Activated CD8-positive, alpha-beta memory T cell treated with anti-CD3 and anti-CD28 coated beads, Interleukin-2, amount 50 U/mL, for 1 hour (primary cell): ENCODE measurements around the gene CABP2.
"Not testable (repeated sequence)": the region's sequence is repeated elsewhere in the genome, so short reads cannot be mapped to it uniquely, and the experiment has no call there.

ENCODE experiments used
- DNase-seq: peaks from one replicate; pipeline ENCODE4 v3.0.0-alpha.2; 2020; ENCODE audit errors: extremely low read depth

CABP2 gene

DNA sequence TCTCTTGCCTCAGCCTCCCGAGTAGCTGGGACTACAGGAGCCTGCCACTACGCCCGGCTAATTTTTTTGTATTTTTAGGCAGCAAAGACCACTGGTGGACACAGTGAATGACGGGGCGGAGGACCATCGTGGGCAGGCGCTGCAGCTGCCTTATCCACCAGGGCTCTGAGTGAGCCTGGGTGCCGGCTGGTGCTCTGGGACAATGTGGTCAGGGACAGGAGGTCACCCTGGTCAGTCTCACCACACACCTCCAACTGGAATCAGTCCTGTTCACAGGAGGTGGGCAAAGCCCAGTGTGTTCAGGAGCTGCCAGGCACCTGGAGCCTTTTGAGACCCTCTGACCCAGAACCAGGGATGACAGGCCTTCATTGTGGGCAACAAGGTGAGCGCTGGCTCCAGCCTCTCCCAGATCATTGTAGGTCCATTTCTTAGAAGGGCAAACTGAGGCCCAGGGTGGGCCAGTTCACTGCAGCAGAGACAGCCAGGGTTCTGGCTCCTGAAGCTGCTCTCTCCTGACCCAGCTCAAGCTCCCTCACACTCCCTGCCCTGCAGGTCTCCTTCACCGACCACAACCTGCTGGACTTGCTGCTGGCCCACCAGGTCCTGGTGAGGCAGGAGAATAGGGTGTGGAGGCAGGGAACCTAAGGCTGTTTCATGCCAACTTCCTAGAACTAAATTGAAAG is 15.7 kb upstream of the CABP2 start:
- no peak for DNase-seq

DNA sequence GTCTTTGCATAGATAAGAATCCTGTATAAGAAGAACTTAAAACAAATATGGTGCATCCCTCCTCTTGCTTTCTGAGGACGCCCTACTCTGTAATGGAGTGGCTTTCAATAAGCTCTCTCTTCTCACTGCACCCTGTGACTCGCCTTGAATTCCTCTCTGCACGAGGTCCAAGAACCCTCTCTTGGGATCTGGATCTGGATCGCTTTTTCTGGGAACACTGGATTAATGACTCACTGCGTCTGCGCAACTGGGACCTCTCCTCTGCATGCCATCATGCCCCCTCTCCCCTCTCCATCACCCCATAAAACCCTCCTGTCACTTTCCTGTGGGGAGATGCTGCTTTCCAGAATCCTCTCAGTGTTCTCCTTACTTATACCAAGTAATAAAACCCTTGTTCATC is 15.1 kb upstream of the CABP2 start:
- no peak for DNase-seq

DNA sequence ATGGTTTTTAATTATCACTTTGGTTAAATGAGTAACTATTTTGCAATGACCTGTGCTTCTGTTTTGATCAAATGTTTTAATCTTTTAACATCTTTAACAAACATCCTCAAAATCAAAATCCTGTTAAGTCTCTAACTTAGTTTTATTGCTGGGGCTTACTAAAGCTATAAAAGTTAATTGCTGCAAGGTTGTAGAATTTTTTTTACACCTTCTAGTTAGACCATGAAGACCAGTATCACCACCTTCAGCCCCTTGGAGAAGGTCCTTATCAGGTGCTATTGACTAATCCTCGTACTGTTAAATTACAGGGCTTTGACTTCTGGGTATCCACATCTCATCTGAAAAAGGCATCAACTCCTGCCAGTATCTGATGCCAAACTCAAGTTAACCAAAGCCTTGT is 12.3 kb upstream of the CABP2 start:
- DNase-seq, result no peak

DNA sequence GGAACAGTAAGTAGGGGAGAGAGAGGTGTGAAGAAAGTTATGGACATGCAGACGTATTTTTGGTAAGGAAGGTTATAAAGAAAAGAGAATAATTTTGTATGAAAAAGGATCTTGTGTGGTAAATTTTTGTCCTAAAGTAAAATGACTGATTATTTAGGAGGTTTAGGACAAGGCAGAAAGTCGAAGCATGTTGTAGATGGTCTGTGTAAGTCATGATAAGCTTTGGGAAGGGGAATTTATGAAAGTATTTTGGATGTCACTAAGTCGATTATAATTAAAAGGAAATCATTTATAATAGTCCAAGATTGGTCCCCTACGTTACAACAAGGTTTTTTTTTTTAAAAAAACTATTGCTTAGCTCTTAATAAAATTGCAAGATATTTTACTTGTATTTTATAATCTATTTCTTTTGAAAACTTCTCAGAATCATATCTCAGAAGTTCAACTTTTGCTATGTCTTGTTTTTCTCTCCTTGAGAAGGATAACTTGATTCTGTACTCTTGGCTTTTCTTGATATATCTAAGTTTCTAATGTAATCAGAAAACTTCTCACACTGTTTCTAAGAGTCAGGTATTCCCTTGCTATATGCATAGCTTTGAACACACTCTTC is 10.9 kb upstream of the CABP2 start:
- no peak for DNase-seq

DNA sequence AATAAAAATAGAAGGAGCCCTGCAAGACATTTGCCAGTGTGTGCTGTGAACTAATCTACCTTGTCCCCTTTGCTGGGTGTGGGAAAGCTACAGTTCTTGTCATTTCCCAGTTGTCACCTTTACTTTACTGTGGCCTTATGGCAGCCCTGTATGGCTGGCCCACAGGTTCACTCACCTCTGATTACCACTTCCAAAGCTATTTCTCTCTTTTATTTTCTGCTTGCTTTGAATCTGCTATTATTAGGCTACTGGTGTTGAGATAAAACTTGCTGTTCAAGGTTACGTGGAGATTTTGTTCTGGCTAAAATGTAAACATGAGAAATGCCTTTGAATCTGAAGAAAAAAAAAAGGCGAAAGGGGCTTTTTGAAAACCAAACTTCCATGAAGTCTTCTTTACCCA is 9.6 kb upstream of the CABP2 start:
- DNase-seq, result no peak

DNA sequence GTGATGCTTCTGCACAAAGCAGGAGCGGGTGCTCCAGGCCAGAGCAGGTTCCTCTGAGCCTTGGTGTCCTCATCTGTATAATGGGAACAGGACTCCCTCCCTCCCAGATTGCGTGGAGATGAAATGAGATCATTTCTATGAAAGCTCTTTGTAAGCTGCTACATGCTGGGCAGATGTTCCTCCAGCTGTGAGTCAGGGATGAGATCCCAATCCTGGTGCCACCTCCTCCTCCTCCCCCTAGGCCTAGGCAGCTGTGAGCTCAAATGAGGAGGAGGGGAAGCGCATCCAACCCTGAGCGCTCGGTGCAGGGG is 7.0 kb upstream of the CABP2 start:
- no peak for DNase-seq

DNA sequence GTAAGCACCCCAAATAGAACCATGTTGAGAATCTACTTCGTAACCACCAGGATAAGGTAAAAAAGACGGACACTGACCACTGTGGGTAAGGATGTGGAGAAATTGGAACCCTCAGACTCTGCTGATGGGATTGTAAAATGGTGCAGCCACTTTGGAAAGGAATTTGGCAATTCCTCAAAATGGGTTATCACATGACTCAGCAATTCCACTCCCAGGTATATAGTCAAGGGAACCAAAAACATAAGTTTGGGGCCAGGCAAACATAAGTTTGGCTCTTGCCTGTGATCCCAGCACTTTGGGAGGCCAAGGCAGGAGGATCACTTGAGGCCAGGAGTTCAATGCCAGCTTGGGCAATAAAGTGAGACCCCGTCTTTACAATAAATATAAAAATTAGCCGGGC is 5.1 kb upstream of the CABP2 start:
- no peak for DNase-seq

DNA sequence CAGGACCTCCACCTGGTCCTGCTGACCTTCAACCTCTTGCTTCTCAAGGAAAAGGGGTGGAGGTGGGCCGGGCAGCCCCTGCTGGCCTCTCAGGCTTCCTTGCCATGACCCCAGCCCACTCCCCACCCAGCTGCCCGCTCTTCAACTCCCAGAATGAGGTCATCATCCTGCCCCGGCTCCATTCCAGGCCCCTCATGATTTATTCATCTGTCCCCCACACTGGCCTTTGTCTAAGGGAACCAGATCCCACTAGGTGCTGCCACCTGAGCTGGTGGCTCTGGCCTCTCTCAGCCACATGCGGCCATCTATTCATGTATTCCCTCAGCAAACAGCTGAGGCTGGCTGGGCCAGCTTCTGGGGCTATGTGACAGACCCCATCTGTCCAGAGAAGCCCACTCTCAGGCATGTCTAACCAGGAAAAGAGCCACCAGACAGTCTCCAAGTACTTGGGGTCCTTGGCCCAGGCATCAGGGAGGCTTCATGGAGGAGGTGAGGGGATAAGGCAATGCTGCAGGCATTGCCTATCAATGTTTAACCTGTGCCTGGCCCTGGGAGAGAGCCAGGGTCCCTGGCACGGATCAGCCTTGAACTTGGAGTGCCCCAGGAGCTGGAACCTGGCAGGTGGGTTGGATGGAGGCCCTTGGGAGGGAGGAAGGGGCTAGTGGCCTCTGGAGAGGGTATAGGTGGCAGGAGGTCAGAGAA is 2.2 kb upstream of the CABP2 start:
- DNase-seq, result no peak

DNA sequence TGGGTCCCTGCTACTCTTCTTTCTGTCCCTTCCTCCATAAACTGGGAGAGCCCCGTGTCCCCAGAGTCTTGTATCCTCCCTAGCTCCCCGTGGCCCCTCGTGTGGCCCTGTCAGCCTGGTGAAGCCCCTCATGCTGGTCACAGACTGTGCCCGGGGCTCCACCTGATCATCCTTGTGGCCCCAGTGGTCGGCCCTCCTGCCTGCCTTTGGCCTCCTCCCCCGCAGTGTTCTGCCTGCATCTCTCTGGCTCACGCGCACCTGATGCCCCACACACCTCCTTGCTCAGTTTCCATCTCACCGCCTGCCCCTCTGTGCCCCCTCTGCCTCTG is 1.2 kb upstream of the CABP2 start:
- DNase-seq, result no peak

DNA sequence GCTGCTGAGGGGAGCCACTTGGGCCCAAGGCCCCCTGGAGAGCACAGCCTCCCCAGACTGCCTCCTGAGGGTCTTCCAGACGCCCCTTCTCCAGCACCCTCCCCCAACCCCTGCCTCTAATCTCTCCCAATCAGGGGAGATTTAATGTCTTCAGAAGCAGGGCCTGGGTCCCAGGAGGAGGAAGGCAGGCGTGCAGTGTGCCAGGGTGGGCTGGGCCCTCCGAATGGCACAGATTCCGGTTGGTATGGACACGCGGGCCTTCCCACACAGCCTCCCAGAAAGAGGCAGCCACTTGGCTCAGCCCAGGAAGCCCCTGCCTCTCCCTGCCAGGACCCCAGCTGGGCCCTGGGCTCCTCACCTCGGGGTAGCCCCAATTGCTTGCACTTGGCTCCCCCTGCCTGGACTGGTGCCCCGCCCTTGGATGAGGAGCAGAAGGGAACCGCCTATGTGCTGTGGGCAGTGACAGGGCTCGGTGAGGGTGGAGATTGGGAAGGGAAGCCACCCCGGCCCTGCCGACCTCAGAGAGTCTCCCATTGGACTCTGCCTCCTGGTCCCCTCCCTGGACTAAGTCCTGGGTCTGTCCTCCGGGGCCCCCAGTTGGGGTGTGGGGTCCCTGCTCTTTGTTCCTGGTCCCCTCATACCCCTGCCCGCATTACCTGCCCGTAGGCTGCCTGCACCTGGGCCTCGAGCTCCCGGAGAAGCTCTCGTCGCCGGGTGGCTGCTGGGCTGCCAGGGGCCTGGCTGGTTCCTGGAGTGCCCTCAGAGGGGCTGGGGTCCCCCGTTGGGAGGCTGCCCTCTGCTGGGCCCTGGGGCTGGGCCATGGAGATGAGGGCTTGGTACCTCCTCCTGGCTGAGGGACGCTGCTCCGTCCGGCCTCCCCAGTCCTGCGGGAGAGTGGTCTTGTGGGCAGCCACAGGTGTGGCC is 572 bp upstream of the CABP2 start:
- DNase-seq, result no peak

DNA sequence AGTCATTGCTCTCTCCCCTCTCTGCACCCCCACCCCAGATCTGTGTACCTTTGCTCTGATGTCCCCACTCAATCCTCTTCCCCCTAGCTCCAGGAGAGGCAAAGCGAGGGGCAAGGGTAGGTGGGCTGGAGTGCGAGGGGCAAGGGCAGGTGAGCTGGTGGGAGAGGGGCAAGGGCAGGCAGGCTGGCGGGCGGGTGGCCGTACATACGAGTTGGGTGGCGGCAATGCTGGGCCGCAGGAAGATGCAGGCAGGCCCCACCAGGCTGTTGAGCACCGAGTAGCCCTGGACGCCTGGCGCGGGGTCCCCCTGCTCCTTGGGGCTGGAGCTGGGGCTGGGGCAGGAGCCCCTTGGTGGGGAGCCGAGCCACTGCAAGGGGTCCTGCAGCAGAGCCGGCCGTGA is 908 bp downstream of the CABP2 start:
- no peak for DNase-seq

DNA sequence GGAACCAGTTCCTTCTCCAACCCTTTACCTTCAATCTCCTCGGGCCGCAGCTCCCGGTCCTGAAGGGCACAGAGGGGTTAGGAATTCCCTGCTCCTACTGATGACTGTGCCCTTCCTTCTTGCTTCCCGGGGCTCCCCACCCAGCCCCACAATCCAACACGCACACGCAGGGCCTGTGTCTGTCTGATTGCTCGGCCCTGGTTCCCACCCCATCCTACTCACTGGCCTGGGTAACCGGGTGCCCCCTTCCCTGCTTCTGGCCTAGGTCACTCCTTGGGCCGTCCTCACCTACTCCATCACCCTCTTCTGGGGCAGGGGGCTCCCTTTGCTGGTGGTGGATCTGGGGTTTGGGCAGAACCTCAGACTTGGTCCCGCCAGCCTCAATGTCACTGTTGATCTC is 1.3 kb downstream of the CABP2 start:
- no peak for DNase-seq

DNA sequence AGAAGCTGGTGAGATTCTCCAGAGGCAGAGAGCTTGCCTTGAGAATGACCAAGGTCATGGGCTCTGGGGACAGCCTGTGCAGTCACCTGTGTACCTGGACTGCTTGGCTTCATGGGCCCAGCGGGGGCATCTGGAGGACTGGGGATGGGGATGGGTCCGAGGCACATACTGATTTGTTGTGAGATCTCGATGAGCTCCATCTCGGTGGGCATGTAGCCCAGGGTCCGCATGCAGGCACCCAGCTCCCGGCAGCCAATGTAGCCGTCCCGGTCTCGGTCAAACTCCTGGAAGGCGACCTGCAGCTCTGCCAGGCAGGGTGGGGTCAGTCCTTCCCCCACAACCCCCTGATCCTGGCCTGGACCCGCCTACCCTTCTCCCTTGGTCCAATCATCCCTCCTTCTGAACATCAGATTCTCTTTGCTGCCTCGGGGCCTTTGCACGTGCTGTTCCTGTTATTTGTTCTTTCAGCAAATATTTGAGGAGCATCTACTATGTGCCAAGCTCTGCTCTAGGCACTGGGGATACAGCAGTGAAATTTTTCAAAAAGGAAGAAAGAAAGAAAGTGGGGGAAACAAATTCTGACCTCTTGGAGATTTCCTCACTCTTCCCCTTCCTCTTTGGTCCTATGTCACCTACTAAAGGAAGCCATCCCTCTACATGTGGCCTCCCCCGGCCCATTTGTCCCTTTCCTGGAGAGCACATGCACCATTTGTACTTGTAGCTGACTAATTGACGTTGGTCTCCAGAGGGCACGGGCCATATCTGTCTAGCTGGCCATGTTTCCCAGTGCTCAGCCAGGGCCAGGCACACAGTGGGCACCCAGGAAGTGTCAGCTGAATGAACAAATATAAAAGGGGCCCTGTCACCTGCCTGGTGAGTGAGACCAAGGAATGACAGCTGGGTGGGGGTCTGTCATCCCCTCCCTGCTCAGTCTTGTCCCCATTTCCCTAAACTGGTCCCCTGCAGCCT is 2.1 kb downstream of the CABP2 start:
- no peak for DNase-seq

DNA sequence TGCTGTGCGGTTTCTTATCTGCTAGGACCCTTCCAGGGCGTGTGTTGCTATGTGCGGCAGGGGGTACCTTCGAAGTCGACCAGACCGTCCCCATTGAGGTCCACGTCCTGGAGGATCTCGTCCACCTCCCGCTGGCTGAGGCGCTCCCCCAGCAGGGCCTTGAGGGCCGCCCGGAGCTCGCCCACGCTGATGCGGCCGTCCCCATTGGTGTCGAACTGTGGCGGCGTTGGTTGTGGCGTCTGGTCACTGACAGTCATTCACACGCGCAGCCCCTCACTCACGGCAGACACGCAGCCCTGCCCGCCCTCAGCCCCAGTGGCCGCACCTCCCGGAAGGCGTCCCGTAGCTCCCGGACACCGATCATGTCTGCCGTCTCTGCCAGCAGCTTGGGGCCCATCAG is 3.5 kb downstream of the CABP2 start:
- DNase-seq, result no peak

DNA sequence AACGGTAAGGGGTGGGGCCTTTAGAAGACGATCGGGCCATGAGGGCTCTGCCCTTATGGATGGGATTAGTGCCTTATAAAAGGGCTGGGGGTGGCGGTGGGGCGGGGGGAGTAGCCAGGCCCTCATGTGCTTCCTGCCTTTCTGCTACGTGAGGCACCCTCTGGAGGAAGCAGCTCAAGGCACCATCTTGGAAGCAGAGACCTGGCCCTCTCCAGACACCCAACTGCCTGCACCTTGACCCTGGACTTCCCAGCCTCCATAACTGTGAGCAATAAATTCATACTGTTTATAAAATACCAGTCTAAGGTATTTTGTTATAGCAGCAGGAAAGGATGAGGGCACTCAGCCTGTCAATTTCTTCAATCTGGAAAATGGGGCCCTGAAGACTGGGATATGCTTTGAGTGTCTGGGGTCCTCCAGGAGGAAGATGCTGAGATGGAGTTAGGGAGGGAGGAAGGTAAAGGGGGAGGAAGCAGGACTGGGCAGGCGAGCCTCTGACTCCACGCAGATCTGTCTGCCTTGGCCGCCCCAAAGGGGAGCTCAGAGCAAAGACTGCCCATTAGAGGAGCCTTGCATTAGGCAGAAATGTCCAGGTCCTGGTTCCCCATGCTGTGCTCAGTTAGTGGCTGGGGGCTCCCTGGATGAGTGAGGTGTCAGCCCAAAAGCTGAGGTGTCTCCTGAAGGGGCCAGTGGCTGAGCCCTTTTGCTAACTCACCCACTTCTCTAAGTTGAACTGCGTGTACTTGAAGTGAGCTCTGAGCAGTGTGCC is 5.3 kb downstream of the CABP2 start:
- no peak for DNase-seq

DNA sequence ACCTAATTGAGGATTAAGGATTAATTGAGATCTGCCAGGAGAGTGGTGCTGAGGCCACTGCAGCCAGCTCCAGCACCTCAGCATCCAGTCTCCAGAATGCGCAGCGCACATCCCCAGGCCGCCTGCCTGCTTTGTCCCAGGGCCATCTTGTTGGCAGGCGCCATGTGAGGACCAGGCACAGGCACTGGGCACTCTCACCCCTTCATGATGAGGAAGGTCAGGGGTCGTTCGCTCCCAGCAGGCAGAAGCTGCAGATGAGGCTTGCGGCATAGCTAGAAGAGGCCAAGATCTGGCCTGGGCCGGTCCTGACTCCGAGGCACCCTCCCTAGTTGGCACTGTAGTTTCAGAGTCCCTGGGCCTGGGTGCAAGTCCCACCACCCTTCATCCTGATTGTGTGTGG is 6.4 kb downstream of the CABP2 start:
- no peak for DNase-seq

DNA sequence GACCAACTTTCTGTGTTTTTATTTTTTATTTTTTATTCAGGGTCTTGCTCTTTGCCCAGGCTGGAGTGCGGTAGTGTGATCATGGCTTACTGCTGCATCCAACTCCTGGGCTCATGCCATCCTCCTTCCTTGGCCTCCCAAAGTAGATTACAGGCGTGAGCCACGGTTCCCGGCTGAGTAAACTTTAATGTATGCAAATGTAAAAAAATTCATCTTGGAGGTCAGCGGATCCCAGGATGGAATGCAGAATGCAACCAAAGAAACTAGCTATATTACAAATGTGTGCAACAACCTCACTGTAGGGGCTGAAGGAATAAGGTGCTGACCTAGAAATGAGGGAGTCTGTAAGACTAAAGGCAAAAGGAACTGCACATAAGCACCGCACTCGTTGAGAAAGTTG is 9.1 kb downstream of the CABP2 start:
- DNase-seq, result no peak

DNA sequence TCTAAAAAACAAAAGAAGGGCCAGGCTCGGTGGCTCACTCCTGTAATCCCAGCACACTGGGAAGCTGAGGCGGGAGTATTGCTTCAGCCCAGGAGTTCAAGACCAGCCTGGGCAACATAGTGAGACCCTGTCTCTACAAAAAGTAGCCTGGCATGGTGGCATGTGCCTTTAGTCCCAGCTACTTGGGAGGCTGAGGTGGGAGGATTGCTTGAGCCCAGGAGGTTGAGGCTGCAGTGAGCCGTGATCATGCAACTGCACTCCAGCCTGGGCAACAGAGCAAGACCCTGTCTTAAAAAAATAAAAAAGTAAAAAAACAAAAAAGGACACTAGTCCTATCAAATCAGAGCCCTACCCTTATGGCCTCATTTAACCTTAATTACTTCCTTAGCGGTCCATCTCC is 11.7 kb downstream of the CABP2 start:
- not testable (repeated sequence) for DNase-seq

DNA sequence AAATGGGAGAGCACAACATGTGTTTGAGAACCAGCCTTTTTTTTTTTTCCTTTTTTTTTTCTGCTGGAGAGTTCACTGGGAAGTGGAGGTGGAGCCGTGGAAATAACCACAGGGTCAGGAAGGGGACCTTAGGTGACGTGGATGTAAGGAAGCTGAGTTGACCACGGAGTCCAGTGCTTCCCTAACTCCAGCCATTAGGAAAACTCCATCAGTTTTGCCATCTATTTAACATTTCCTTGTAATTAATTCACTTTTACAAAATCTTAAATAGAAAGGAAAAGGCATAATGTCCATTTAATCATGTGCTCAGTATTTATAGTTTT is 13.3 kb downstream of the CABP2 start:
- no peak for DNase-seq

DNA sequence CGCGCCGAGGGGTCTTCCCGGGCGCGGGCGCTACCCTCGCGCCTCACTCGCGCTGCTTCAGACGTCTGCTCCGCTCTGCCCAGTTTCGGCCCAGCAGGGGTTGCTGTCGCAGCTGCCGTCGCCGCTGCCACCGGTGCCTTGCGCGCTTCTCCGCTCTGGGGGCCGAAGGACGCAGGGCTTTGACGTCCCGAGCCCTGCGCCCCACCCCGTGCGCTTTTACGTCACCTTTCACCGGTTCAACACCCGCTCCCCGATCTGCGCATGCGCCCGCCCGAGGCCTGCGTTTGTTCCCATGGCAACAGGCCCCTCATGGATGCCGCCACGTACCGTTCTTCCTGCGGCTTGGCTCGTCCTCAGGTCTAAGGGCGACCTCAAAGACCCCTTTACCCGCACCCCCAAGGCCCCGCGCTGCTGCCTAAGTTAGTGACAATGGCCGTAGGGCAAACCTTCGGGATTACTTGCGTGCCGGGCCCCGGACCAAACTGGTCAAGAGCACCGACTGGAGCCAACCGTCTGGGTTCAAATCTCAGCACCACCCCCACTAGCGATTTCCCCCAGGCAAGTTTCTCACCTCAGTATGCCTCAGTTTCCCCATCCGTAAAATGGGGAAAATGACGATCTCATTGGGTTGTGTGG is 14.6 kb downstream of the CABP2 start:
- peak; percentile 100 for DNase-seq
